BLaER1 (cell line): ENCODE results near the gene MPP3.

Source experiments
- H3K27ac ChIP-seq: shearing (Covaris generic); formaldehyde crosslinking; 2 replicates; pipeline ENCODE4 v1.8.1; 2022
- H3K27me3 ChIP-seq: shearing (Covaris generic); formaldehyde crosslinking; 2 replicates; pipeline ENCODE4 v1.8.1; 2022
- H3K36me3 ChIP-seq: shearing (Covaris generic); formaldehyde crosslinking; 2 replicates; pipeline ENCODE4 v1.8.1; 2022
- H3K4me1 ChIP-seq: shearing (Covaris generic); formaldehyde crosslinking; 2 replicates; pipeline ENCODE4 v1.8.1; 2022
- H3K4me2 ChIP-seq: shearing (Covaris generic); formaldehyde crosslinking; 2 replicates; pipeline ENCODE4 v1.8.1; 2022
- H3K4me3 ChIP-seq: shearing (Covaris generic); formaldehyde crosslinking; 2 replicates; pipeline ENCODE4 v1.8.1; 2022
- H3K9ac ChIP-seq: shearing (Covaris generic); formaldehyde crosslinking; 2 replicates; pipeline ENCODE4 v1.8.1; 2022
- H3K9me3 ChIP-seq: shearing (Covaris generic); formaldehyde crosslinking; 2 replicates; pipeline ENCODE4 v1.8.1; 2022
- H4K20me1 ChIP-seq: shearing (Covaris generic); formaldehyde crosslinking; 2 replicates; pipeline ENCODE4 v1.8.1; 2022
- Cebpa-rat ChIP-seq: shearing (Covaris generic); IDR thresholded peaks from 2 replicates; pipeline ENCODE4 v1.8.1; 2022

Gene MPP3

GRCh38 chr17:43791589-43791988 lies 41.4 kb downstream of the MPP3 start:
- Histone ChIP-seq H4K20me1 (no peaks in the 10 kb centered on the region), H3K9ac (no peak overlapping the region), H3K27me3 (no peaks in the 10 kb centered on the region), H3K4me3 (no peak overlapping the region), H3K9me3 (no peaks in the 10 kb centered on the region), H3K4me2 (no peak overlapping the region), H3K27ac (no peak overlapping the region), H3K4me1 (no peaks in the 10 kb centered on the region), H3K36me3 (no peaks in the 10 kb centered on the region)
- no peak for TF ChIP-seq Cebpa-rat

- H4K20me1 ChIP-seq, result no peaks in the 10 kb centered on the region
- H3K4me1 ChIP-seq, result no peaks in the 10 kb centered on the region
- no peaks in the 10 kb centered on the region for H3K27me3 ChIP-seq
- H3K27ac ChIP-seq, result no peak overlapping the region
- TF ChIP-seq Cebpa-rat, result no peak
- H3K36me3 ChIP-seq, result no peaks in the 10 kb centered on the region
- no peaks in the 10 kb centered on the region for H3K9me3 ChIP-seq
- H3K9ac ChIP-seq, result no peak overlapping the region
- no peak overlapping the region for H3K4me2 ChIP-seq
- H3K4me3 ChIP-seq, result no peak overlapping the region
Measured at GRCh38 chr17:43790311-43790940, 42.5 kb downstream of the MPP3 start.

GRCh38 chr17:43789482-43789881 lies 43.5 kb downstream of the MPP3 start:
- Histone ChIP-seq H3K4me2 (no peak overlapping the region), H3K4me3 (no peak overlapping the region), H3K4me1 (no peaks in the 10 kb centered on the region), H3K27ac (no peak overlapping the region), H3K27me3 (no peaks in the 10 kb centered on the region), H3K36me3 (no peaks in the 10 kb centered on the region), H4K20me1 (no peaks in the 10 kb centered on the region), H3K9ac (no peak overlapping the region), H3K9me3 (no peaks in the 10 kb centered on the region)
- no peak for TF ChIP-seq Cebpa-rat

- no peak overlapping the region for H3K27ac ChIP-seq
- H3K4me1 ChIP-seq, result no peaks in the 10 kb centered on the region
- H3K4me2 ChIP-seq, result no peak overlapping the region
- H3K9ac ChIP-seq, result no peak overlapping the region
- H3K9me3 ChIP-seq, result no peaks in the 10 kb centered on the region
- H3K36me3 ChIP-seq, result no peaks in the 10 kb centered on the region
- H4K20me1 ChIP-seq, result no peaks in the 10 kb centered on the region
- no peaks in the 10 kb centered on the region for H3K27me3 ChIP-seq
- no peak overlapping the region for H3K4me3 ChIP-seq
- no peak for TF ChIP-seq Cebpa-rat
Measured at GRCh38 chr17:43788540-43788939, 44.4 kb downstream of the MPP3 start.

GRCh38 chr17:43787728-43788127 lies 45.2 kb downstream of the MPP3 start:
- Histone ChIP-seq H4K20me1 (no peaks in the 10 kb centered on the region), H3K4me3 (no peak overlapping the region), H3K27ac (no peak overlapping the region), H3K4me2 (no peak overlapping the region), H3K9ac (no peak overlapping the region), H3K9me3 (no peaks in the 10 kb centered on the region), H3K4me1 (no peaks in the 10 kb centered on the region), H3K27me3 (no peaks in the 10 kb centered on the region), H3K36me3 (no peaks in the 10 kb centered on the region)
- no peak for TF ChIP-seq Cebpa-rat

- peaks cover 9% of the 10 kb centered on the region for H3K27me3 ChIP-seq
- no peak overlapping the region for H3K4me3 ChIP-seq
- no peaks in the 10 kb centered on the region for H3K9me3 ChIP-seq
- no peak overlapping the region for H3K27ac ChIP-seq
- H3K9ac ChIP-seq, result no peak overlapping the region
- no peaks in the 10 kb centered on the region for H3K36me3 ChIP-seq
- no peak for TF ChIP-seq Cebpa-rat
- peaks cover 2% of the 10 kb centered on the region for H3K4me1 ChIP-seq
- H4K20me1 ChIP-seq, result no peaks in the 10 kb centered on the region
- no peak overlapping the region for H3K4me2 ChIP-seq
Measured at GRCh38 chr17:43784628-43785101, 48.3 kb downstream of the MPP3 start.

- H3K4me2 ChIP-seq, result no peak overlapping the region
- no peaks in the 10 kb centered on the region for H3K36me3 ChIP-seq
- peaks cover 8% of the 10 kb centered on the region for H3K4me1 ChIP-seq
- no peak overlapping the region for H3K27ac ChIP-seq
- H3K9ac ChIP-seq, result no peak overlapping the region
- H3K27me3 ChIP-seq, result peaks cover 15% of the 10 kb centered on the region
- H4K20me1 ChIP-seq, result no peaks in the 10 kb centered on the region
- TF ChIP-seq Cebpa-rat, result no peak
- H3K4me3 ChIP-seq, result no peak overlapping the region
- H3K9me3 ChIP-seq, result no peaks in the 10 kb centered on the region
Measured at GRCh38 chr17:43784068-43784467, 48.9 kb downstream of the MPP3 start.

- no peak overlapping the region for H3K4me3 ChIP-seq
- peaks cover 11% of the 10 kb centered on the region for H3K4me1 ChIP-seq
- no peak overlapping the region for H3K9ac ChIP-seq
- no peak overlapping the region for H3K27ac ChIP-seq
- no peaks in the 10 kb centered on the region for H4K20me1 ChIP-seq
- peaks cover 16% of the 10 kb centered on the region for H3K27me3 ChIP-seq
- H3K4me2 ChIP-seq, result no peak overlapping the region
- no peaks in the 10 kb centered on the region for H3K36me3 ChIP-seq
- TF ChIP-seq Cebpa-rat, result no peak
- H3K9me3 ChIP-seq, result no peaks in the 10 kb centered on the region
Measured at GRCh38 chr17:43782913-43783680, 49.8 kb downstream of the MPP3 start.

GRCh38 chr17:43780135-43780534 lies 52.8 kb downstream of the MPP3 start, which contains the start of gene CFAP97D1:
TSS of gene CFAP97D1 (plus strand) at chr17:43780435. CDS start at chr17:43780463, 28 bp downstream.
- peaks cover 2% of the 10 kb centered on the region; the same call in 1 of the 2 replicates for H3K36me3 ChIP-seq
- peaks cover 16% of the 10 kb centered on the region for H3K4me1 ChIP-seq
- no peaks in the 10 kb centered on the region for H3K9me3 ChIP-seq
- H3K9ac ChIP-seq, result peak within 1 kb of the TSS; percentile 84
- H3K4me3 ChIP-seq, result peak within 1 kb of the TSS; percentile 94
- H3K4me2 ChIP-seq, result peak within 1 kb of the TSS; percentile 99
- H3K27ac ChIP-seq, result no peak within 1 kb of the TSS
- H3K27me3 ChIP-seq, result peaks cover 16% of the 10 kb centered on the region
- H4K20me1 ChIP-seq, result no peaks in the 10 kb centered on the region
- no peak for TF ChIP-seq Cebpa-rat
